Activated T-cell treated with anti-CD3 and anti-CD28 coated beads, Interleukin-2, amount 50 U/mL, for 24 hours (primary cell): ENCODE data around the gene RPL10L.

Experiments
- DNase-seq: peaks from one replicate; pipeline ENCODE4 v3.0.0-alpha.2; 2020
- H3K27ac Mint-ChIP-seq: 2 replicates; pipeline ENCODE4 v1.8.0; 2020; ENCODE audit warnings: mild to moderate bottlenecking, mixed read lengths
- H3K27me3 Mint-ChIP-seq: 2 replicates; pipeline ENCODE4 v1.8.0; 2020; ENCODE audit warnings: mixed read lengths
- H3K36me3 Mint-ChIP-seq: 2 replicates; pipeline ENCODE4 v1.8.0; 2020; ENCODE audit warnings: low read depth, mixed read lengths
- H3K4me1 Mint-ChIP-seq: 2 replicates; pipeline ENCODE4 v1.8.0; 2020; ENCODE audit warnings: low read depth, mixed read lengths
- H3K4me3 Mint-ChIP-seq: 2 replicates; pipeline ENCODE4 v1.8.0; 2020; ENCODE audit warnings: mild to moderate bottlenecking, moderate library complexity, mixed read lengths
- H3K9me3 Mint-ChIP-seq: 2 replicates; pipeline ENCODE4 v1.8.0; 2020; ENCODE audit warnings: mixed read lengths

RPL10L gene

GRCh38 chr14:46651526-46652144, at the start of gene RPL10L:
Gene RPL10L (minus strand): TSS chr14:46651781. CDS start chr14:46651736, 45 bp downstream.
- no peak for DNase-seq
- no peak within 1 kb of the TSS for H3K4me3 Mint-ChIP-seq
- H3K36me3 Mint-ChIP-seq = no peaks in the 10 kb centered on the region
- H3K27me3 Mint-ChIP-seq = no peaks in the 10 kb centered on the region
- peaks cover 5% of the 10 kb centered on the region for H3K9me3 Mint-ChIP-seq
- no peak within 1 kb of the TSS for H3K27ac Mint-ChIP-seq
- no peaks in the 10 kb centered on the region for H3K4me1 Mint-ChIP-seq

GRCh38 chr14:46691819-46692218, 40.2 kb upstream of the RPL10L start:
- Mint-ChIP-seq H3K27ac (no peak overlapping the region), H3K36me3 (no peaks in the 10 kb centered on the region), H3K9me3 (peaks cover 11% of the 10 kb centered on the region), H3K4me3 (no peak overlapping the region), H3K4me1 (no peaks in the 10 kb centered on the region), H3K27me3 (no peaks in the 10 kb centered on the region)
- no peak for DNase-seq

DNA sequence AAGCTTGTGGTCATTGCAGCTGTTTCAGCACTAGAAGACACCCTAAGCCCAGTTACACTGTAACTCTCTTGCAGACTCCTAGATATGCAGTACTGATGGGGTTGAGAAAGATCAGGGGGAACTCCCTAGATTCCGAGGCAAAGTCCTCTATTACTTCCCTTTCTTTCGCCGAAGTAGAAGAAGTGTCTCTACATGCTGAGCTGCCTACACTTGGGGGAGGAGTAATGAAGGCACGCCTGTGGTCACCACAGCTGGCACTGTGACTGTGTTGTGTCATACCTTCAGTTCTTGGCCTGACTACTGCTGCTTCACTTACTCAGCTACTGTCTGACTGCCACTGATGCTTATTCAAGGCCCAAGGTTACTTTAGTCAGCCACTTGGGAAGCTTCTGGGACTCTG, 35.1 kb upstream of the RPL10L start:
- Mint-ChIP-seq H3K4me1 (no peaks in the 10 kb centered on the region), H3K9me3 (peaks cover 22% of the 10 kb centered on the region), H3K36me3 (no peaks in the 10 kb centered on the region), H3K4me3 (no peak overlapping the region), H3K27me3 (no peaks in the 10 kb centered on the region), H3K27ac (no peak overlapping the region)
- DNase-seq = no peak

GRCh38 chr14:46672128-46672527, 20.5 kb upstream of the RPL10L start:
- Mint-ChIP-seq H3K4me3 (no peak overlapping the region), H3K27me3 (no peaks in the 10 kb centered on the region), H3K4me1 (no peaks in the 10 kb centered on the region), H3K27ac (no peak overlapping the region), H3K9me3 (peaks cover 21% of the 10 kb centered on the region), H3K36me3 (no peaks in the 10 kb centered on the region)
- no peak for DNase-seq

GRCh38 chr14:46663382-46663781, 11.8 kb upstream of the RPL10L start:
- DNase-seq = no peak
- Mint-ChIP-seq H3K36me3 (no peaks in the 10 kb centered on the region), H3K4me1 (no peaks in the 10 kb centered on the region), H3K9me3 (peaks cover 18% of the 10 kb centered on the region), H3K27ac (no peak overlapping the region), H3K27me3 (no peaks in the 10 kb centered on the region), H3K4me3 (no peak overlapping the region)

- no peak for DNase-seq
- H3K36me3 Mint-ChIP-seq = no peaks in the 10 kb centered on the region
- no peak overlapping the region for H3K27ac Mint-ChIP-seq
- peaks cover 11% of the 10 kb centered on the region for H3K9me3 Mint-ChIP-seq
- no peak overlapping the region for H3K4me3 Mint-ChIP-seq
- H3K27me3 Mint-ChIP-seq = no peaks in the 10 kb centered on the region
- H3K4me1 Mint-ChIP-seq = no peaks in the 10 kb centered on the region
These were observed 10.1 kb upstream of the RPL10L start for GRCh38 chr14:46661728-46662127.

DNA sequence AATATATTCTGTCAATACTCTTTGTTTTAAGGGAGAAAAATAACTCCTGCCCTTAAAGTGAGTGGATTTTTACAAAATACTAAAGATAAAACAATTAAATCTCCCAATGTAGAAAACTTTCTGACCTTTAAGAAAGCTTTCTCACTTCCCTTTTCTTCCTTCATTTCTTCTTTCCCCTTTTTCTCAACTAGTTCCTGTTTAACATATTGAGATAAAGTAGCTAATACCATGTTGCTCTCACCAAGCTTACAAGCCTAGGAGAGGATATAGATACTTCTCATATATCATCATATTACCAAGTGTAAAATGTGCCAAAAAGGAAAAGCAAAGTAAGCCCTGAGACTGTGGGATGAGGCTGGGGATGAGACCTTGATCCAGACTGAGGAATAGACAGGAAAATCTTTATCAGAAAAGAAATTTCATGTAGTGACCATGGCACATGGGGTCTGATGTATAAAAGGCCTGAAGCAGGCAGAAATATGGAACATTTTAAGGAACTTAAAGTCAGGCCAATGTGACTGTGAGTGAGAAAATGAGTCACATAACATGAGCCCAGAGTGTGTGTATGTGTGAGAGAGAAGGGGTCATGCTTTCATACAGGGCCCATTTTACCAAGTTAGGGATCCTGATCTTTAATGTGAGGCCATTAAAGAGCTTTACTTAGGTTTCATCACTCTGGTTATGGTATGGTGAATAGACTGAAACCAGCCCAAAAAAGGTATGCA, 1.6 kb upstream of the RPL10L start:
- H3K4me1 Mint-ChIP-seq = no peaks in the 10 kb centered on the region
- peaks cover 5% of the 10 kb centered on the region for H3K9me3 Mint-ChIP-seq
- H3K27ac Mint-ChIP-seq = no peak overlapping the region
- no peaks in the 10 kb centered on the region for H3K36me3 Mint-ChIP-seq
- DNase-seq = no peak
- no peaks in the 10 kb centered on the region for H3K27me3 Mint-ChIP-seq
- no peak overlapping the region for H3K4me3 Mint-ChIP-seq

DNA sequence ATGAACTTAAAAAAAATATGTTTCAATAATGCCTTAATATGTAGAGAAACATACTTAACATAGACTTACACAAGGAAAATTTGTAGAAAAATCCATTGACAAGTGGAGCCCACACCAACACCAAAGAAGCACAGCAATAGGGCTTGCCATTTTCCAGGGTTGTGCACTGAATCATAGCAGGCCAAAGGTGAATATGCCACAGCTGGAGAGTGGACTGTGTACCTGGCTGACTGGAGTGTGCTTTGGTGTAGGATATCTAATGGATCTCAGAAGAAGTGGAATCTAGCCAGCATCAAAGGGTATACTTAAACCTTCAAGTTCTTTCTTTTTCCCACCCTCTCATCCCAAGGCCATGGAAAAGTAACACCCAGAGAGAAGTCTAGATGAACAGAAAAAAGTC, 4.8 kb downstream of the RPL10L start:
- Mint-ChIP-seq H3K4me1 (no peaks in the 10 kb centered on the region), H3K9me3 (peaks cover 16% of the 10 kb centered on the region), H3K27ac (no peak overlapping the region), H3K36me3 (no peaks in the 10 kb centered on the region), H3K4me3 (no peak overlapping the region), H3K27me3 (no peaks in the 10 kb centered on the region)
- no peak for DNase-seq

- no peak overlapping the region for H3K4me3 Mint-ChIP-seq
- H3K27me3 Mint-ChIP-seq = no peaks in the 10 kb centered on the region
- H3K36me3 Mint-ChIP-seq = no peaks in the 10 kb centered on the region
- H3K4me1 Mint-ChIP-seq = no peaks in the 10 kb centered on the region
- no peak overlapping the region for H3K27ac Mint-ChIP-seq
- no peak for DNase-seq
- H3K9me3 Mint-ChIP-seq = peaks cover 16% of the 10 kb centered on the region
These were observed 24.7 kb downstream of the RPL10L start for GRCh38 chr14:46626876-46627275.
